ENCODE results near the gene NEGR1.

Gene NEGR1

GRCh38 chr1:71994646-71995045 lies 287.7 kb downstream of the NEGR1 start:
- TF ChIP-seq CTCF (conservative IDR thresholded peaks at IDR 0.05; ENCODE audit: low read depth, low read length), result no peak
- Histone ChIP-seq H3K4me3 (IDR thresholded peaks at IDR 0.05; ENCODE audit: insufficient read depth, low read depth, low read length) (no peak overlapping the region), H3K36me3 (ENCODE audit: insufficient read depth) (no peaks in the 10 kb centered on the region), H3K27me3 (ENCODE audit: insufficient read depth, low read depth) (no peaks in the 10 kb centered on the region), H3K4me2 (no peak overlapping the region), H3K4me1 (ENCODE audit: low read depth, poor library complexity, severe bottlenecking) (no peaks in the 10 kb centered on the region), H3K27ac (no peak overlapping the region), H3K9ac (no peak overlapping the region), H2AFZ (ENCODE audit: low read depth) (no peak overlapping the region), H4K20me1 (ENCODE audit: insufficient read depth) (no peaks in the 10 kb centered on the region), H3K79me2 (ENCODE audit: insufficient read depth, low read depth) (no peaks in the 10 kb centered on the region)

DNA sequence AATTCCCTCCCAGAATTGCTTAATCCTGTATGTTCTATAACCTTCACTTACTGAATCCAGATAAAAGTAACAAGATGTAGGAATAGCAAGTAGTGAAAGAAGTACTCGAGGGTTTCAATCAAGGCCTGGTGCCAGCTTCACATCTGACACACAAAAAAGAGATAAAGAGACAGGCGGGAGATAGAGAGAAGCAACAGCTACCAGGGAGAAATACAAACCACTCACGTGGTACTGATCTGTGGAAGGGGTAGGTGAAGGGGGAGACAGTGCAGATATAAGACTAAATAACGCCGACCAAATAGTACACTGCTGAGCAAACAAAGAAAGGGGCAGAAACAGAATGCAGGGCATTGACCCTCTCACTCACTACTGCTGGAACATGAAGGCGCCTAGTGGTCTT lies 295.2 kb downstream of the NEGR1 start:
- no peaks in the 10 kb centered on the region for H3K36me3 ChIP-seq (ENCODE audit: insufficient read depth)
- no peak overlapping the region for H3K4me3 ChIP-seq (IDR thresholded peaks at IDR 0.05; ENCODE audit: insufficient read depth, low read depth, low read length)
- no peak for TF ChIP-seq CTCF (conservative IDR thresholded peaks at IDR 0.05; ENCODE audit: low read depth, low read length)
- no peaks in the 10 kb centered on the region for H4K20me1 ChIP-seq (ENCODE audit: insufficient read depth)
- no peaks in the 10 kb centered on the region for H3K4me1 ChIP-seq (ENCODE audit: low read depth, poor library complexity, severe bottlenecking)
- H3K4me2 ChIP-seq, result no peak overlapping the region
- H3K27ac ChIP-seq, result no peak overlapping the region
- no peak overlapping the region for H2AFZ ChIP-seq (ENCODE audit: low read depth)
- H3K9ac ChIP-seq, result no peak overlapping the region
- no peaks in the 10 kb centered on the region for H3K27me3 ChIP-seq (ENCODE audit: insufficient read depth, low read depth)
- H3K79me2 ChIP-seq (ENCODE audit: insufficient read depth, low read depth), result no peaks in the 10 kb centered on the region

GRCh38 chr1:71986160-71986559 lies 296.2 kb downstream of the NEGR1 start:
- H3K79me2 ChIP-seq (ENCODE audit: insufficient read depth, low read depth), result no peaks in the 10 kb centered on the region
- H4K20me1 ChIP-seq (ENCODE audit: insufficient read depth), result no peaks in the 10 kb centered on the region
- H3K27me3 ChIP-seq (ENCODE audit: insufficient read depth, low read depth), result no peaks in the 10 kb centered on the region
- no peaks in the 10 kb centered on the region for H3K4me1 ChIP-seq (ENCODE audit: low read depth, poor library complexity, severe bottlenecking)
- H3K9ac ChIP-seq, result no peak overlapping the region
- no peak overlapping the region for H3K27ac ChIP-seq
- no peak for TF ChIP-seq CTCF (conservative IDR thresholded peaks at IDR 0.05; ENCODE audit: low read depth, low read length)
- H3K4me3 ChIP-seq (IDR thresholded peaks at IDR 0.05; ENCODE audit: insufficient read depth, low read depth, low read length), result no peak overlapping the region
- H3K36me3 ChIP-seq (ENCODE audit: insufficient read depth), result no peaks in the 10 kb centered on the region
- no peak overlapping the region for H2AFZ ChIP-seq (ENCODE audit: low read depth)
- H3K4me2 ChIP-seq, result no peak overlapping the region

DNA sequence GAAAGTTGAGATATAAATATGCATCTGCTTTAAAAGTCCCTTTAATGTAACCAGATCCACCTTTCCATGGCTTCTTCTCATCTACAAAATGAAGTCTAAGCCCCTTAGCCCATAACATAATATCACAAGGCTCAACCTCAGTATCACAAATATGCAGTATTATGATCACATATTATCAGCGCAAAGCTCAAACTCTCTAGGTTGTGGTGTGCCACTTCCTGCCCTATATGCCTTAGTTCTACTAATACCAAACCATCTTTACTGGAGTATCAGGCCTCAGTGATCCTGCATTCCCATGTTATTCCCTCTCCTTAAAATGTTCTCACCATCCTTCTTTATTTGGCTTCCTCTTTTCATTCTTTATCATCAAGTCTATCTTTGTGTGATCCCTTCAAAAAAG lies 301.8 kb downstream of the NEGR1 start:
- Histone ChIP-seq H3K4me3 (IDR thresholded peaks at IDR 0.05; ENCODE audit: insufficient read depth, low read depth, low read length) (no peak overlapping the region), H2AFZ (ENCODE audit: low read depth) (no peak overlapping the region), H4K20me1 (ENCODE audit: insufficient read depth) (no peaks in the 10 kb centered on the region), H3K79me2 (ENCODE audit: insufficient read depth, low read depth) (no peaks in the 10 kb centered on the region), H3K36me3 (ENCODE audit: insufficient read depth) (no peaks in the 10 kb centered on the region), H3K27me3 (ENCODE audit: insufficient read depth, low read depth) (no peaks in the 10 kb centered on the region), H3K4me2 (no peak overlapping the region), H3K9ac (no peak overlapping the region), H3K4me1 (ENCODE audit: low read depth, poor library complexity, severe bottlenecking) (no peaks in the 10 kb centered on the region), H3K27ac (no peak overlapping the region)
- no peak for TF ChIP-seq CTCF (conservative IDR thresholded peaks at IDR 0.05; ENCODE audit: low read depth, low read length)

GRCh38 chr1:71979882-71980281 lies 302.5 kb downstream of the NEGR1 start:
- Histone ChIP-seq H3K4me2 (no peak overlapping the region), H3K27ac (no peak overlapping the region), H4K20me1 (ENCODE audit: insufficient read depth) (no peaks in the 10 kb centered on the region), H3K36me3 (ENCODE audit: insufficient read depth) (no peaks in the 10 kb centered on the region), H3K27me3 (ENCODE audit: insufficient read depth, low read depth) (no peaks in the 10 kb centered on the region), H3K4me1 (ENCODE audit: low read depth, poor library complexity, severe bottlenecking) (no peaks in the 10 kb centered on the region), H3K79me2 (ENCODE audit: insufficient read depth, low read depth) (no peaks in the 10 kb centered on the region), H2AFZ (ENCODE audit: low read depth) (no peak overlapping the region; the same call in 1 of the 2 replicates), H3K9ac (no peak overlapping the region), H3K4me3 (IDR thresholded peaks at IDR 0.05; ENCODE audit: insufficient read depth, low read depth, low read length) (no peak overlapping the region)
- no peak for TF ChIP-seq CTCF (conservative IDR thresholded peaks at IDR 0.05; ENCODE audit: low read depth, low read length)

Measured in KMS-11 (cell line).